Measurements from ENCODE around the gene ATP8B2. TPM values are rescaled to one million over a fixed set of nuclear protein-coding genes. Genes with fewer than 3 reads are reported as not detected.
"Not testable (repeated sequence)": the region's sequence is repeated elsewhere in the genome, so short reads cannot be mapped to it uniquely, and the experiment has no call there.

The ATP8B2 gene
- total RNA-seq, 3 donors from 2014 or later = 34.5 to 64.8 (median 61.3) TPM

GRCh38 chr1:154360288-154360687, 35.0 kb downstream of the ATP8B2 start:
- Histone ChIP-seq H3K27ac (no peak overlapping the region), H3K4me3 (no peak overlapping the region), H3K27me3 (no peaks in the 10 kb centered on the region), H3K9me3 (no peaks in the 10 kb centered on the region), H3K4me1 (no peaks in the 10 kb centered on the region), H3K36me3 (no peaks in the 10 kb centered on the region)
- DNase-seq (ENCODE audit: low spot score in 2 of 2) = no peak
- no peak for TF ChIP-seq POLR2AphosphoS5 (IDR thresholded peaks at IDR 0.05)
- intact Hi-C loops (cut with DNase I; ENCODE audit: low total_unique reads) = no loop called here

DNA sequence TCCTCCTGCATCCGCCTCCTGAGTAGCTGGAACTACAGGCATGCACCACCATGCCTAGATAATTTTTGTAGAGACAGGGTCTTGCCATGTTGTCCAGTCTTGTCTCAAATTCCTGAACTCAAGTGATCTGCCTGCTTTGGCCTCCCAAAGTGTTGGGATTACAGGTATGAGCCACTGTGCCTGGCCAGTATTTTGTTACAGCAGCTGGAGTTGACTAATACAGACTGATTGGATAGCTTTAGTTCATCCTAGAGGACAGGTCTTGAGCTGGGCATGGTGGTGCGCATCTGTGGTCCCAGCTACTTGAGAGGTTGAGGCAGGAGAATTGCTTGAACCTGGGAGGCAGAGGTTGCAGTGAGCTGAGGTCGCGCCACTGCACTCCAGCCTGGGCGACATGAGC, 35.6 kb downstream of the ATP8B2 start:
- H3K9me3 ChIP-seq; H3K4me3 ChIP-seq; intact Hi-C loops (cut with DNase I; ENCODE audit: low total_unique reads); DNase-seq (ENCODE audit: low spot score in 2 of 2); H3K4me1 ChIP-seq; H3K27ac ChIP-seq; H3K36me3 ChIP-seq; H3K27me3 ChIP-seq: not testable (repeated sequence)

- Histone ChIP-seq H3K27me3 (no peaks in the 10 kb centered on the region), H3K36me3 (no peaks in the 10 kb centered on the region)
- intact Hi-C loops (cut with DNase I; ENCODE audit: low total_unique reads) = no loop called here
Measured at GRCh38 chr1:154361357-154361756, 36.0 kb downstream of the ATP8B2 start.

DNA sequence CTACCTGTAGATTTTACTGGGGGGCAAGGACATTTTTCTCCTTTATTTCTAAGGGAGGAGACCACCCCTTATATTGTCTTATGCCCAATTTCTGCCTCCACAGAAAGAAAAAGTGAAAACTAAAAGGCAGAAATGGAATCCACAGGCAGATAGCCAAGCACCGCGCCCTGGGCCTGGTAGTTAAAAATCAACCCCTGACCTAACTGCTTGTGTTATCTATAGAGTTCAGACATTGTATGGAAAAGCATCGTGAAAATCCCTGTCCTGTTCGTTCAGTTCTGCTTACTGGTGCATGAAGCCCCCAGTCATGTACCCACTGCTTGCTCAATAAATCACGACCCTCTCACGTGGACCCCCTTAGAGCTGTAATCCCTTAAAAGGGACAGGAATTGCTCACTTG, 46.1 kb downstream of the ATP8B2 start:
- Histone ChIP-seq H3K36me3 (no peaks in the 10 kb centered on the region), H3K4me1 (no peaks in the 10 kb centered on the region), H3K27ac (no peak overlapping the region), H3K9me3 (no peaks in the 10 kb centered on the region), H3K4me3 (no peak overlapping the region), H3K27me3 (no peaks in the 10 kb centered on the region)
- no peak for DNase-seq (ENCODE audit: low spot score in 2 of 2)
- TF ChIP-seq, protein P1, sequence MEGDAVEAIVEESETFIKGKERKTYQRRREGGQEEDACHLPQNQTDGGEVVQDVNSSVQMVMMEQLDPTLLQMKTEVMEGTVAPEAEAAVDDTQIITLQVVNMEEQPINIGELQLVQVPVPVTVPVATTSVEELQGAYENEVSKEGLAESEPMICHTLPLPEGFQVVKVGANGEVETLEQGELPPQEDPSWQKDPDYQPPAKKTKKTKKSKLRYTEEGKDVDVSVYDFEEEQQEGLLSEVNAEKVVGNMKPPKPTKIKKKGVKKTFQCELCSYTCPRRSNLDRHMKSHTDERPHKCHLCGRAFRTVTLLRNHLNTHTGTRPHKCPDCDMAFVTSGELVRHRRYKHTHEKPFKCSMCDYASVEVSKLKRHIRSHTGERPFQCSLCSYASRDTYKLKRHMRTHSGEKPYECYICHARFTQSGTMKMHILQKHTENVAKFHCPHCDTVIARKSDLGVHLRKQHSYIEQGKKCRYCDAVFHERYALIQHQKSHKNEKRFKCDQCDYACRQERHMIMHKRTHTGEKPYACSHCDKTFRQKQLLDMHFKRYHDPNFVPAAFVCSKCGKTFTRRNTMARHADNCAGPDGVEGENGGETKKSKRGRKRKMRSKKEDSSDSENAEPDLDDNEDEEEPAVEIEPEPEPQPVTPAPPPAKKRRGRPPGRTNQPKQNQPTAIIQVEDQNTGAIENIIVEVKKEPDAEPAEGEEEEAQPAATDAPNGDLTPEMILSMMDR (IDR thresholded peaks at IDR 0.05) = no peak
- no peak for TF ChIP-seq POLR2A (IDR thresholded peaks at IDR 0.05)
- no peak for TF ChIP-seq POLR2AphosphoS5 (IDR thresholded peaks at IDR 0.05)
- intact Hi-C loops (cut with DNase I; ENCODE audit: low total_unique reads) = no loop called here

More at GRCh38 chr1:154361357-154361756, 36.0 kb downstream of the ATP8B2 start:
- Histone ChIP-seq H3K9me3 (no peaks in the 10 kb centered on the region), H3K27ac (no peak overlapping the region), H3K4me3 (no peak overlapping the region), H3K4me1 (no peaks in the 10 kb centered on the region)
- no peak for DNase-seq (ENCODE audit: low spot score in 2 of 2)
- TF ChIP-seq, protein P1 (IDR thresholded peaks at IDR 0.05) = no peak
- TF ChIP-seq POLR2AphosphoS5 (IDR thresholded peaks at IDR 0.05) (no peak), POLR2A (IDR thresholded peaks at IDR 0.05) (no peak)

DNA sequence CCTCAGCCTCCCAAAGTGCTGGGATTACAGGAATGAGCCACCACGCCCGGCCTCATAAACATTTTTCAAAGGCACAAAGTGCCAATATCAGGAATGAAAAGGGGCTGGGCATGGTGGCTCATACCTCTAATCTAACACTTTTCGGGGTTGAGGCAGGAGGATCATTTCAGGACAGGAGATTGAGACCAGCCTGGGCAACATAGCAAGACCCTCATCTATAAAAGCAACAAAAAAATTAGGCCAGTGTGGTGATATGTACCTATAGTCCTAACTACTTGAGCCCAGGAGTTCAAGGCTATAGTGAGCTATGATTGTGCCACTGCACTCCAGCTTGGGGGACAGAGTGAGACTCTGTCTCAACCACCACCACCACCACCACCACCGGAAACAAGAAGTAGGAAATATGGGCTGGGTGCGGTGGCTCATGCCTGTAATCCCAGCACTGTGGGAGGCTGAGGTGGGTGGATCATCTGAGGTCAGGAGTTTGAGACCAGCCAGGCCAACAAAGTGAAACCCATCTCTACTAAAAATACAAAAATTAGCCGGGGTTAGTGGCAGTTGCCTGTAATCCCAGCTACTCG, 48.5 kb downstream of the ATP8B2 start:
- H3K27me3 ChIP-seq; H3K4me1 ChIP-seq; H3K9me3 ChIP-seq; intact Hi-C loops (cut with DNase I; ENCODE audit: low total_unique reads); DNase-seq (ENCODE audit: low spot score in 2 of 2); H3K27ac ChIP-seq; H3K36me3 ChIP-seq; H3K4me3 ChIP-seq: not testable (repeated sequence)

DNA sequence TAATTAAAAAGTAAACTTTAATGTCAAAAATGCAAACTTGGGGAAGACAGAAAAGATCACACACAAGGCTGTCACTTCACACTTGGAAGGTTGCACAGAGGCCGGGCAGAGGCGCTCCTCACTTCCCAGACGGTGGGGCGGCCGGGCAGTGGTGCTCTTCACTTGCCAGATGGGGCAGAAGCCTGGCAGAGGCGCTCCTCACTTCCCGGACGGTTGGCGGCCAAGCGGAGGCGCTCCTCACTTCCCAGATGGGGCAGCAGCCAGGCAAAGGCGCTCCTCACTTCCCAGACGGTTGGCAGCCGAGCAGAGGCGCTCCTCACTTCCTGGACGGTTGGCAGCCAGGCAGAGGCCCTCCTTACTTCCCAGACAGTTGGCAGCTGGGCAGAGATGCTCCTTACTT, 54.0 kb downstream of the ATP8B2 start:
- H3K27ac ChIP-seq = no peak overlapping the region
- H3K4me3 ChIP-seq = no peak overlapping the region
- H3K27me3 ChIP-seq = no peaks in the 10 kb centered on the region
- intact Hi-C loops (cut with DNase I; ENCODE audit: low total_unique reads) = no loop called here
- no peaks in the 10 kb centered on the region for H3K36me3 ChIP-seq
- no peaks in the 10 kb centered on the region for H3K9me3 ChIP-seq
- no peaks in the 10 kb centered on the region for H3K4me1 ChIP-seq
- TF ChIP-seq POLR2A (IDR thresholded peaks at IDR 0.05) (no peak), POLR2AphosphoS5 (IDR thresholded peaks at IDR 0.05) (no peak)
- TF ChIP-seq, protein P1 (IDR thresholded peaks at IDR 0.05) = no peak
- DNase-seq (ENCODE audit: low spot score in 2 of 2) = no peak

Measured in breast epithelium (tissue), 4 donors.